Natural killer cell (primary cell): ENCODE data around the gene MINDY3. TPM values are rescaled to one million over a fixed set of nuclear protein-coding genes. Genes with fewer than 3 reads are reported as not detected.

Source experiments
- ATAC-seq, 3 donors: fragments of 150-1000 bp in 2 of 3; fragments of 200-7000 bp in 1 of 3; cut with Tn5 transposase; 1 replicate in 1 of 3; 2 replicates in 2 of 3; pipeline ENCODE4 v1.10.0; 2021; ENCODE audit warnings: mild to moderate bottlenecking in 2 of 3, moderate library complexity in 2 of 3
- DNase-seq, 2 donors: peaks; one replicate each; pipeline versions ENCODE4 v3.0.0 to v3.0.0-alpha.2; 2013 to 2021; ENCODE audit warnings: mixed read lengths in 1 of 2
- H3K27ac ChIP-seq: one replicate; pipeline ENCODE4 v1.5.1; 2013; ENCODE audit warnings: mild to moderate bottlenecking, low read length
- H3K27me3 ChIP-seq: one replicate; pipeline ENCODE4 v1.6.1; 2013; ENCODE audit warnings: low read length; ENCODE audit not compliant: control insufficient read depth, insufficient read depth
- H3K36me3 ChIP-seq: one replicate; pipeline ENCODE4 v1.6.1; 2013; ENCODE audit warnings: low read length; ENCODE audit not compliant: control insufficient read depth, insufficient read depth
- H3K4me1 ChIP-seq: one replicate; pipeline ENCODE4 v1.6.1; 2013; ENCODE audit warnings: low read length; ENCODE audit not compliant: control insufficient read depth, insufficient read depth
- H3K4me3 ChIP-seq: one replicate; pipeline ENCODE4 v1.5.1; 2013; ENCODE audit warnings: low read length
- H3K9me3 ChIP-seq: one replicate; pipeline ENCODE4 v1.6.1; 2013; ENCODE audit warnings: low read length; ENCODE audit not compliant: control insufficient read depth, insufficient read depth
- H3K27ac Mint-ChIP-seq, 2 donors: one replicate each; pipeline ENCODE4 v1.8.0; 2022; ENCODE audit warnings: mild to moderate bottlenecking in 2 of 2, mixed read lengths in 2 of 2, moderate library complexity in 1 of 2
- H3K27me3 Mint-ChIP-seq, 2 donors: one replicate each; pipeline ENCODE4 v1.8.0; 2022; ENCODE audit warnings: low read depth in 2 of 2, mixed read lengths in 2 of 2
- H3K36me3 Mint-ChIP-seq: one replicate; pipeline ENCODE4 v1.8.0; 2022; ENCODE audit warnings: mixed read lengths
- H3K4me1 Mint-ChIP-seq, 2 donors: one replicate each; pipeline ENCODE4 v1.8.0; 2022; ENCODE audit warnings: mixed read lengths in 2 of 2
- H3K4me3 Mint-ChIP-seq: one replicate; pipeline ENCODE4 v1.8.0; 2022; ENCODE audit warnings: mild to moderate bottlenecking, moderate library complexity, mixed read lengths
- H3K9me3 Mint-ChIP-seq, 2 donors: one replicate each; pipeline ENCODE4 v1.8.0; 2022; ENCODE audit warnings: mixed read lengths in 2 of 2
- CTCF ChIP-seq: fragments of 200-600 bp; IDR thresholded peaks from one replicate; pipeline ENCODE4 v1.8.0; 2022; ENCODE audit warnings: antibody characterized with exemption
- WGBS: methylation state at CpG from one replicate; pipeline ENCODE4 v1.1.7; 2013; ENCODE audit warnings: missing lambda C conversion rate; ENCODE audit not compliant: insufficient coverage; 5-methylcytosine and 5-hydroxymethylcytosine counted together
- intact Hi-C: fragments of 100-400 bp; cut with micrococcal nuclease; formaldehyde crosslinking; loops from one replicate; pipeline ENCODE4 v1.14.2; 2022
- total RNA-seq, 4 donors: library from RNA; stranded (reverse); fragments of 120-200 nt in 1 of 4; gene quantifications; one replicate each; pipeline versions ENCODE4 v1.2.3 to v1.2.4, GENCODE V29; 2013 to 2022

Gene MINDY3
- total RNA-seq, 3 donors from 2014 or later (not counting 1 experiment from before 2014, with no cell fraction given): 48.8 to 57.3 (median 53.3) TPM

DNA sequence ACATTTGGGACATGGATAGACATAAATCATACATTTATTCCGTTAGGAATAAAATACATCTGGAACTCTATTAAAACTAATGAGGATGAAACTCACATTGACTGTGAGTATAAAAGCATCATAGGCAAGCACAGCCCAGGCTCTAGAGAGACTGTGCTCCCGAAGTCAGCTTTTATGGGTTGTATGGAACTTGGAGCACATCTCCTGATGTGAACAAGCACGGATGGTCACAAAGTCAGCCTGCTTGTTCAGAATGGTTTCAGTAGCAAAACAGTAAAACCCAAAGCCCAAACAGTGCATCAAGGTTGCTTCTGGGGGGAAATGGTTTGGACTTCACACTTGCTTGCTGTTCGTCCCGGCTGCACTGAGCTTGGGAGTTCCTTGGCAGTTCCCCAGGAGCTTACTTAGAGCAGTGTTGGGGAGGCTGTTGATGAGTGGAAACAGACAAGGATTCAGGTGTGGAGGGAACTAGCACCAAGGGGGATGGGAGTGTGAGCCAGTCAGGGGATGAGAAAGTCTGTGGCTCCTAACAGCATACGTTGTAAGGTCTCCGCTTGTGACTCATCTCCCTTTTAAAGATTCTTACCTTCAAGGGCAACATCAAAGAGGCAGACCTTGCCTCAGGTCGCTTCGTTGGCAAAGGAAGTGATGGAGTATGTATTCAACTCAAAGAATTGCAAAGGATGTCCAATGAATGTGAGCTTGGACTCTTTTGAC is 120.9 kb downstream of the MINDY3 start:
- Histone ChIP-seq H3K27me3 (no peaks in the 10 kb centered on the region), H3K4me3 (no peak overlapping the region), H3K36me3 (no peaks in the 10 kb centered on the region), H3K27ac (no peak overlapping the region), H3K4me1 (no peaks in the 10 kb centered on the region), H3K9me3 (no peaks in the 10 kb centered on the region)
- Mint-ChIP-seq H3K27me3 (peaks cover 0 to 19% of the 10 kb centered on the region in 2 donors), H3K9me3 (no peaks in the 10 kb centered on the region), H3K27ac (no peak overlapping the region), H3K4me3 (no peak overlapping the region), H3K4me1 (no peaks in the 10 kb centered on the region), H3K36me3 (no peaks in the 10 kb centered on the region)
- intact Hi-C loops: no loop called here
- 80% methylated on average over 6 of the region's 9 CpGs for WGBS
- no peak for DNase-seq
- no peak for ATAC-seq
- TF ChIP-seq CTCF: no peak

DNA sequence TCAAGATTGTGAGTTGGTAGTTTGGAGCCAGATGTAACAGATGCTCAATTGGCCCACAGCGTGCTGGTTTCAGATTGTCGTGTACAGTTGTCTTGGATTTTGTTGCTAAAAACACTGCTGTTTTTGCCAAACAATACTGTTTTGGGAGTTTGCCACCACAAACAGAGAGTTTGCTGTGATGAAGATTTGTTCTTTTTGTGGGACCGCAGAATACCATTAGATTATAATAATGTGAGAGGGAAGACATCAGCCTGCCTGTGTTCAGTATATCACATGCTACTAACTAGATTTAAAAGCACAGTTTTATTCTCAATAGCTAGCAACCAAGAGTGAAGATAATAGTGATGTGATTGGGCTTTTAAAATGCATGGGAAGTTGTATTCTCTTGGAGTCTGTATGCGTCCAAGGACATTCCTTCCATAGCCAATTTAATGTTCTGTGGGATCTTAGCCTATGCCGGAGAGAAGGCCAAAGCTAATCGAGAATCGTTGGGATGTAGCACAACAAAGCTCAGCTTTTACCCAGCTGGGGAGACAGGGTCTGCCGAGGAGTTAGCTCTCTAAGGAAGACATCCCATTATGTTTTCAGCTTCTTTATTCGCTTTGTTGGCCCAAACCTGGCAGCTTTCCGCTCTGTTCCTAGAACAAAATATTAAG is 121.9 kb downstream of the MINDY3 start:
- Mint-ChIP-seq H3K4me1 (no peaks in the 10 kb centered on the region), H3K27ac (no peak overlapping the region), H3K9me3 (no peaks in the 10 kb centered on the region), H3K4me3 (no peak overlapping the region), H3K27me3 (peaks cover 0 to 15% of the 10 kb centered on the region in 2 donors), H3K36me3 (no peaks in the 10 kb centered on the region)
- Histone ChIP-seq H3K36me3 (no peaks in the 10 kb centered on the region), H3K4me1 (no peaks in the 10 kb centered on the region), H3K27ac (no peak overlapping the region), H3K9me3 (no peaks in the 10 kb centered on the region), H3K4me3 (no peak overlapping the region), H3K27me3 (no peaks in the 10 kb centered on the region)
- intact Hi-C loops: no loop called here
- WGBS: 89% methylated on average over 10 of the region's 10 CpGs
- ATAC-seq (no peak), DNase-seq (no peak)
- no peak for TF ChIP-seq CTCF

GRCh38 chr10:15737656-15738055 is 122.7 kb downstream of the MINDY3 start:
- no peaks in the 10 kb centered on the region for H3K36me3 Mint-ChIP-seq
- DNase-seq (no peak), ATAC-seq (no peak)
- Histone ChIP-seq H3K4me3 (no peak overlapping the region), H3K27me3 (no peaks in the 10 kb centered on the region), H3K9me3 (no peaks in the 10 kb centered on the region), H3K27ac (no peak overlapping the region), H3K4me1 (no peaks in the 10 kb centered on the region), H3K36me3 (no peaks in the 10 kb centered on the region)
- H3K27me3 Mint-ChIP-seq: peaks cover 0 to 13% of the 10 kb centered on the region in 2 donors
- H3K4me1 Mint-ChIP-seq: no peaks in the 10 kb centered on the region
- H3K9me3 Mint-ChIP-seq: no peaks in the 10 kb centered on the region
- no peak overlapping the region for H3K27ac Mint-ChIP-seq
- no CpG with 5 or more reads among the region's 5 CpGs for WGBS
- intact Hi-C loops: no loop called here
- H3K4me3 Mint-ChIP-seq: no peak overlapping the region
- TF ChIP-seq CTCF: no peak
